GM19351 (cell line): ENCODE measurements around the gene ZNF70.
"Not testable (repeated sequence)": the region's sequence is repeated elsewhere in the genome, so short reads cannot be mapped to it uniquely, and the experiment has no call there.

Experiments
- ATAC-seq: cut with Tn5 transposase; IDR thresholded peaks from one replicate; pipeline ENCODE4 v1.9.1; 2021; ENCODE audit warnings: mild to moderate bottlenecking, moderate library complexity; ENCODE audit not compliant: unreplicated experiment

The ZNF70 gene

GRCh38 chr22:23760056-23760455, 9.1 kb upstream of the ZNF70 start:
- ATAC-seq = no peak

- ATAC-seq = no peak
Measured at GRCh38 chr22:23759566-23759965, 8.7 kb upstream of the ZNF70 start.

- ATAC-seq = no peak
Measured at GRCh38 chr22:23756891-23757290, 6.0 kb upstream of the ZNF70 start.

- no peak for ATAC-seq
Measured at GRCh38 chr22:23755711-23756110, 4.8 kb upstream of the ZNF70 start.

GRCh38 chr22:23754980-23755636, 4.2 kb upstream of the ZNF70 start:
- ATAC-seq = no peak

- no peak for ATAC-seq
Measured at GRCh38 chr22:23754220-23754919, 3.5 kb upstream of the ZNF70 start, which contains the start of gene VPREB3. TSS of gene VPREB3 (minus strand) at chr22:23754425. CDS start at chr22:23754363, 62 bp downstream.

- no peak for ATAC-seq
Measured at GRCh38 chr22:23753385-23753784, 2.5 kb upstream of the ZNF70 start.

- ATAC-seq = no peak
Measured at GRCh38 chr22:23752750-23753149, 1.8 kb upstream of the ZNF70 start.

- no peak for ATAC-seq
Measured at GRCh38 chr22:23752090-23752691, 1.3 kb upstream of the ZNF70 start.

- no peak for ATAC-seq
Measured at GRCh38 chr22:23751441-23751996, 607 bp upstream of the ZNF70 start.

GRCh38 chr22:23750367-23750713, 572 bp downstream of the ZNF70 start:
- no peak for ATAC-seq

- ATAC-seq = no peak
Measured at GRCh38 chr22:23749841-23750301, 1.0 kb downstream of the ZNF70 start.

- no peak for ATAC-seq
Measured at GRCh38 chr22:23745791-23746190, 5.1 kb downstream of the ZNF70 start.

- ATAC-seq = no peak
Measured at GRCh38 chr22:23744485-23744884, 6.4 kb downstream of the ZNF70 start.

- no peak for ATAC-seq
Measured at GRCh38 chr22:23744001-23744400, 6.9 kb downstream of the ZNF70 start.

GRCh38 chr22:23743303-23743705, 7.6 kb downstream of the ZNF70 start:
- no peak for ATAC-seq

- ATAC-seq = no peak
Measured at GRCh38 chr22:23742505-23743264, 8.2 kb downstream of the ZNF70 start.

GRCh38 chr22:23737696-23738095, 13.2 kb downstream of the ZNF70 start:
- no peak for ATAC-seq

- ATAC-seq = not testable (repeated sequence)
Measured at GRCh38 chr22:23728108-23728507, 22.8 kb downstream of the ZNF70 start.

GRCh38 chr22:23722724-23723123, 28.2 kb downstream of the ZNF70 start:
- ATAC-seq = no peak

GRCh38 chr22:23722160-23722559, 28.8 kb downstream of the ZNF70 start:
- no peak for ATAC-seq
